Neural cell (in vitro differentiated cells): ENCODE measurements around the gene CNN1.

ENCODE experiments used
- CTCF ChIP-seq: fragments of 450-650 bp; IDR thresholded peaks from 2 replicates; pipeline ENCODE4 v1.5.1; 2014; ENCODE audit warnings: antibody characterized with exemption, mild to moderate bottlenecking, moderate library complexity; ENCODE audit not compliant: poor library complexity, severe bottlenecking
- EP300 ChIP-seq: fragments of 450-650 bp; conservative IDR thresholded peaks from 2 replicates; pipeline ENCODE4 v1.6.1; 2014; ENCODE audit warnings: antibody characterized with exemption, mild to moderate bottlenecking, moderate library complexity; ENCODE audit not compliant: poor library complexity, severe bottlenecking
- EZH2 ChIP-seq: fragments of 200-600, 300-800 bp; shearing (Covaris generic), sonication (generic); IDR thresholded peaks from 2 replicates; pipeline ENCODE4 v1.6.1; 2014; ENCODE audit warnings: antibody characterized with exemption, low read length, borderline replicate concordance, mild to moderate bottlenecking; ENCODE audit not compliant: insufficient read depth, poor library complexity, severe bottlenecking
- POLR2AphosphoS5 ChIP-seq: IDR thresholded peaks from 2 replicates; pipeline ENCODE4 v1.6.1; 2012
- RAD21 ChIP-seq: fragments of 450-650 bp; conservative IDR thresholded peaks from 2 replicates; pipeline ENCODE4 v1.6.1; 2014; ENCODE audit warnings: antibody characterized with exemption, mild to moderate bottlenecking, moderate library complexity
- SMC3 ChIP-seq: fragments of 450-650 bp; conservative IDR thresholded peaks from 2 replicates; pipeline ENCODE4 v1.6.1; 2014; ENCODE audit warnings: antibody characterized with exemption, mild to moderate bottlenecking, moderate library complexity; ENCODE audit not compliant: poor library complexity
- TF ChIP-seq, protein P1 (sequence below): IDR thresholded peaks from 2 replicates; pipeline ENCODE4 v1.6.1; 2012; ENCODE audit warnings: borderline replicate concordance

DNA sequence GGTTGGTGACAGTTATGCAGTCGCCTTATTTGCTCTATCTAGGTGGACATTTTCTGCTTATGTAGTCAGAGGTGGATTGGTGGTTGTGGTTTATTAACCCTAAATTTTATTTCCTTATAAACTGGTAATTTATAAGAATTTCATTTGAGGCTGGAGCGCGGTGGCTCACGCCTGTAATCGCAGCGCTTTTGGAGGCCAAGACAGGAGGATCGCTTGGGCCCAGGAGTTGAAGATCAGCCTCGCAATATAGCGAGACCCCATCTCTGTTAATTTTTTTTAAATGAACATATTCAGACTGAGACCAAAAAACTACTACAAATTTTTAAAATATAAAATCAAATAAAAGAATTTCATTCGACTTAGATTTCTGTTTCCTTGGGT, 59.4 kb downstream of the CNN1 start:
- no peak for TF ChIP-seq CTCF
- TF ChIP-seq EP300: no peak
- TF ChIP-seq RAD21: no peak
- no peak for TF ChIP-seq EZH2
- TF ChIP-seq SMC3: no peak
- TF ChIP-seq, protein P1, sequence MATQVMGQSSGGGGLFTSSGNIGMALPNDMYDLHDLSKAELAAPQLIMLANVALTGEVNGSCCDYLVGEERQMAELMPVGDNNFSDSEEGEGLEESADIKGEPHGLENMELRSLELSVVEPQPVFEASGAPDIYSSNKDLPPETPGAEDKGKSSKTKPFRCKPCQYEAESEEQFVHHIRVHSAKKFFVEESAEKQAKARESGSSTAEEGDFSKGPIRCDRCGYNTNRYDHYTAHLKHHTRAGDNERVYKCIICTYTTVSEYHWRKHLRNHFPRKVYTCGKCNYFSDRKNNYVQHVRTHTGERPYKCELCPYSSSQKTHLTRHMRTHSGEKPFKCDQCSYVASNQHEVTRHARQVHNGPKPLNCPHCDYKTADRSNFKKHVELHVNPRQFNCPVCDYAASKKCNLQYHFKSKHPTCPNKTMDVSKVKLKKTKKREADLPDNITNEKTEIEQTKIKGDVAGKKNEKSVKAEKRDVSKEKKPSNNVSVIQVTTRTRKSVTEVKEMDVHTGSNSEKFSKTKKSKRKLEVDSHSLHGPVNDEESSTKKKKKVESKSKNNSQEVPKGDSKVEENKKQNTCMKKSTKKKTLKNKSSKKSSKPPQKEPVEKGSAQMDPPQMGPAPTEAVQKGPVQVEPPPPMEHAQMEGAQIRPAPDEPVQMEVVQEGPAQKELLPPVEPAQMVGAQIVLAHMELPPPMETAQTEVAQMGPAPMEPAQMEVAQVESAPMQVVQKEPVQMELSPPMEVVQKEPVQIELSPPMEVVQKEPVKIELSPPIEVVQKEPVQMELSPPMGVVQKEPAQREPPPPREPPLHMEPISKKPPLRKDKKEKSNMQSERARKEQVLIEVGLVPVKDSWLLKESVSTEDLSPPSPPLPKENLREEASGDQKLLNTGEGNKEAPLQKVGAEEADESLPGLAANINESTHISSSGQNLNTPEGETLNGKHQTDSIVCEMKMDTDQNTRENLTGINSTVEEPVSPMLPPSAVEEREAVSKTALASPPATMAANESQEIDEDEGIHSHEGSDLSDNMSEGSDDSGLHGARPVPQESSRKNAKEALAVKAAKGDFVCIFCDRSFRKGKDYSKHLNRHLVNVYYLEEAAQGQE: no peak
- TF ChIP-seq POLR2AphosphoS5: no peak
